HepG2 (cell line): Measurements from ENCODE around the gene RPA1. TPM values are rescaled to one million over a fixed set of nuclear protein-coding genes. Genes with fewer than 3 reads are reported as not detected.

Experiments used
- ATAC-seq: fragments of 200-7000 bp; cut with Tn5 transposase; 3 replicates; pipeline ENCODE4 v1.9.1; 2020; ENCODE audit warnings: mild to moderate bottlenecking, moderate library complexity
- BruUV-seq: library from RNA; stranded (reverse); fragments of 400-500 nt; replicated peaks from 2 replicates; lab custom pipeline; 2021; lab: Mats Ljungman, UMichigan
- CTCF ChIA-PET: fragments of 300-600 bp; formaldehyde crosslinking; extraction: SDS; loops from one replicate; lab custom pipeline; 2021; ENCODE audit warnings: low total read pairs, inconsistent platforms, low intra/inter-chr PET ratio; lab: Yijun Ruan, JAX
- POLR2A ChIA-PET: fragments of 350-600 bp; sonication (Branson Sonifier 250); formaldehyde crosslinking; loops from one replicate; lab custom pipeline; 2020; ENCODE audit warnings: antibody characterized with exemption, inconsistent platforms; lab: Yijun Ruan, JAX
- DNase-seq: peaks from one replicate; pipeline ENCODE4 v3.0.0-alpha.2; 2015; ENCODE audit warnings: low spot score
- FAIRE-seq: peaks from 3 replicates; lab custom pipeline; 2011; peaks lifted over from hg19 to GRCh38; lab: Jason Lieb, UNC
- H2AFZ ChIP-seq: one replicate; pipeline ENCODE4 v1.6.1; 2011; ENCODE audit warnings: low read length, inconsistent platforms
- H3K27ac ChIP-seq: fragments of 300-600 bp; 3 replicates; pipeline ENCODE4 v1.8.0; 2011; ENCODE audit warnings: mixed run types, mild to moderate bottlenecking, mixed read lengths, low read length, inconsistent platforms; ENCODE audit not compliant: insufficient read depth; ENCODE audit errors: extremely low read length
- H3K27me3 ChIP-seq, 2 experiments: fragments of 200-600 bp in 1 of 2; 2 replicates in 1 of 2; 3 replicates in 1 of 2; pipeline versions ENCODE4 v1.6.0 to v1.8.0; 2011; ENCODE audit warnings: low read length in 2 of 2, mild to moderate bottlenecking in 2 of 2, moderate library complexity in 2 of 2, inconsistent platforms in 1 of 2; ENCODE audit not compliant: insufficient read depth in 2 of 2, control insufficient read depth in 1 of 2
- H3K36me3 ChIP-seq, 2 experiments: fragments of 200-600 bp in 1 of 2; replicated peaks in 1 of 2; 2 replicates in 1 of 2; 3 replicates in 1 of 2; pipeline versions ENCODE4 v1.5.1 to v1.8.0; 2011; ENCODE audit warnings: low read length in 2 of 2, inconsistent platforms in 1 of 2; ENCODE audit not compliant: insufficient read depth in 2 of 2, control insufficient read depth in 1 of 2
- H3K4me1 ChIP-seq: 2 replicates; pipeline ENCODE4 v1.5.1; 2012; ENCODE audit warnings: low read length, inconsistent platforms; ENCODE audit not compliant: insufficient read depth
- H3K4me2 ChIP-seq: 2 replicates; pipeline ENCODE4 v1.6.0; 2011; ENCODE audit warnings: low read depth, low read length, inconsistent platforms
- H3K4me3 ChIP-seq, 3 experiments: fragments of 200-600 bp in 1 of 3; sonication (generic), shearing (Covaris generic) in 1 of 3; replicated peaks in 1 of 3; 2 replicates each; pipeline ENCODE4 v1.5.1; 2011 to 2016; ENCODE audit warnings: low read length in 3 of 3, inconsistent platforms in 2 of 3, low read depth in 2 of 3, mild to moderate bottlenecking in 2 of 3, control low read depth in 1 of 3, mixed read lengths in 1 of 3; ENCODE audit not compliant: insufficient read depth in 1 of 3
- H3K79me2 ChIP-seq: one replicate; pipeline ENCODE4 v1.6.1; 2011; ENCODE audit warnings: low read length, inconsistent platforms; ENCODE audit not compliant: insufficient read depth
- H3K9ac ChIP-seq: 2 replicates; pipeline ENCODE4 v1.6.0; 2011; ENCODE audit warnings: mild to moderate bottlenecking, low read depth, low read length, inconsistent platforms; ENCODE audit not compliant: insufficient read depth
- H3K9me3 ChIP-seq: 2 replicates; pipeline ENCODE4 v1.5.1; 2012; ENCODE audit warnings: mild to moderate bottlenecking, low read length
- H4K20me1 ChIP-seq: 2 replicates; pipeline ENCODE4 v1.6.0; 2011; ENCODE audit warnings: inconsistent platforms, mild to moderate bottlenecking, low read length, moderate library complexity; ENCODE audit not compliant: insufficient read depth
- BHLHE40 ChIP-seq: IDR thresholded peaks from 2 replicates; pipeline ENCODE4 v1.6.1; 2011; ENCODE audit warnings: low read length, improper control_type of control experiment
- CEBPZ ChIP-seq: IDR thresholded peaks from 2 replicates; pipeline ENCODE4 v1.6.1; 2012; ENCODE audit warnings: low read length, improper control_type of control experiment
- ELF1 ChIP-seq: sonication (generic); formaldehyde crosslinking; IDR thresholded peaks from 2 replicates; pipeline ENCODE4 v1.4.0; 2020; ENCODE audit warnings: missing genetic modification reagents
- HDAC2 ChIP-seq: sonication (generic); formaldehyde crosslinking; IDR thresholded peaks from 2 replicates; pipeline ENCODE4 v1.4.0; 2020; ENCODE audit warnings: missing genetic modification reagents
- SALL2 ChIP-seq: sonication (generic); formaldehyde crosslinking; IDR thresholded peaks from 2 replicates; pipeline ENCODE4 v1.8.1; 2023; ENCODE audit warnings: mild to moderate bottlenecking, missing genetic modification reagents, inconsistent platforms
- TRAFD1 ChIP-seq: sonication (generic); formaldehyde crosslinking; IDR thresholded peaks from 2 replicates; pipeline ENCODE4 v1.5.1; 2020; ENCODE audit warnings: missing genetic modification reagents, mild to moderate bottlenecking, borderline replicate concordance
- ZFP1 ChIP-seq: IDR thresholded peaks from 2 replicates; pipeline ENCODE4 v1.6.1; 2016
- ZSCAN20 ChIP-seq: sonication (generic); formaldehyde crosslinking; IDR thresholded peaks from 2 replicates; pipeline ENCODE4 v1.4.0; 2020; ENCODE audit warnings: missing genetic modification reagents, mild to moderate bottlenecking, borderline replicate concordance
- WGBS: methylation state at CpG from one replicate; pipeline ENCODE4 v1.1.6; 2017; ENCODE audit warnings: low lambda C conversion rate; 5-methylcytosine and 5-hydroxymethylcytosine counted together
- in situ Hi-C: cut with HindIII; loops from 2 replicates; pipeline ENCODE4 v1.10.0; 2017; ENCODE audit warnings: low pct_unique_long_range_greater_than_20kb; ENCODE audit not compliant: extremely low pct_ligation_motif_present
- intact Hi-C: fragments of 100-400 bp; cut with micrococcal nuclease; formaldehyde crosslinking; loops from one replicate; pipeline ENCODE4 v1.10.0; 2022; ENCODE audit not compliant: unreplicated experiment
- polyA plus RNA-seq, 8 experiments: library from polyadenylated mRNA; depleted of rRNA in 3 of 8; stranded (reverse) in 7 of 8; unstranded in 1 of 8; fragments of >200 nt; fragmentation: Illumina TruSeq in 4 of 8; extraction: Trizol in 4 of 8; gene quantifications; 2 replicates each; pipeline versions ENCODE4 v1.2.1 to v1.2.3, GENCODE V29; 2011 to 2016; ENCODE audit warnings: low read depth in 4 of 8, missing spikeins in 1 of 8, mixed read lengths in 1 of 8; ENCODE audit not compliant: insufficient read depth in 1 of 8
- total RNA-seq, 5 experiments: library from RNA; depleted of rRNA; stranded (reverse); fragments of >200 nt; fragmentation: Illumina TruSeq; extraction: Trizol; gene quantifications; 2 replicates each; pipeline ENCODE4 v1.2.3, GENCODE V29; 2016; ENCODE audit warnings: low read depth in 1 of 5
- TF ChIP-seq, protein P1 (sequence below): sonication (generic); formaldehyde crosslinking; IDR thresholded peaks from 2 replicates; pipeline ENCODE4 v1.8.0; 2022; ENCODE audit warnings: missing genetic modification reagents, mild to moderate bottlenecking, inconsistent platforms, borderline replicate concordance

Gene RPA1
- total and polyA plus RNA-seq, 2 of the 13 experiments (the other 11 are each of a cell fraction or from before 2014, with no cell fraction given) = 13.9 to 37.6 TPM

DNA sequence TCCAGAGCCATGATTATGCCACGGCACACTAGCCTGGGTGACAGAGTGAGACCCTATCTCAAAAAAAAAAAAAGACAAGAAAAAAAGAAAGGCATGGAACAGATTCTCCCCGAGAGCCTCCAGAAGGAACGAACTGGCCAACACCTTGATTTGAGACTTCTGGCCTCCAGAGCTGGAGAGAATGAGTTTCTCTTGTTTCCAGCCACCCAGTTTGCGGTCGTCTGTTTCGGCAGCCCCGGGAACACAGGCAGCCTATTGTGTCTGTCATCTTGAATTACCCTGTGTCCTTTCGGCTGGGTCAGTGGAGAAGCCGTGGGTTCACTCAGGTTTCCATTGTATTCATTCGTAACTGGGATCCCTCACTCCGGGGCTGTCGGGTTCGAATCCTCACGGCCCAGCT lies 83.9 kb downstream of the RPA1 start:
- no peaks in the 10 kb centered on the region for H3K9me3 ChIP-seq
- no peak for ATAC-seq
- no peak for DNase-seq
- CTCF ChIA-PET = no interaction called here
- H3K4me3 ChIP-seq = no peak overlapping the region
- peaks cover 44% of the 10 kb centered on the region for H3K4me1 ChIP-seq
- H3K36me3 ChIP-seq = no peaks in the 10 kb centered on the region
- no peaks in the 10 kb centered on the region for H4K20me1 ChIP-seq
- no TSS peak for BruUV-seq
- FAIRE-seq = no peak
- H3K4me2 ChIP-seq = no peak overlapping the region
- in situ Hi-C loops = loop anchor here (25.0 kb wide), 1 partner anchor 324 kb away; no protein-coding TSS in a partner anchor
- H3K27ac ChIP-seq = no peak overlapping the region
- H2AFZ ChIP-seq = no peak overlapping the region
- H3K9ac ChIP-seq = no peak overlapping the region
- peaks cover 7 to 55% of the 10 kb centered on the region in 2 experiments for H3K27me3 ChIP-seq
- no peaks in the 10 kb centered on the region for H3K79me2 ChIP-seq
- POLR2A ChIA-PET = no interaction called here
- intact Hi-C loops = no loop called here
- 61% methylated on average over 12 of the region's 14 CpGs for WGBS
- no peak for TF ChIP-seq ZSCAN20 (CRISPR knock-in tag)
- TF ChIP-seq CEBPZ = no peak
- no peak for TF ChIP-seq SALL2 (CRISPR knock-in tag)
- no peak for TF ChIP-seq HDAC2 (CRISPR knock-in tag)
- TF ChIP-seq ZFP1 (CRISPR knock-in tag) = no peak
- TF ChIP-seq TRAFD1 (CRISPR knock-in tag) = no peak
- no peak for TF ChIP-seq BHLHE40
- TF ChIP-seq, protein P1, sequence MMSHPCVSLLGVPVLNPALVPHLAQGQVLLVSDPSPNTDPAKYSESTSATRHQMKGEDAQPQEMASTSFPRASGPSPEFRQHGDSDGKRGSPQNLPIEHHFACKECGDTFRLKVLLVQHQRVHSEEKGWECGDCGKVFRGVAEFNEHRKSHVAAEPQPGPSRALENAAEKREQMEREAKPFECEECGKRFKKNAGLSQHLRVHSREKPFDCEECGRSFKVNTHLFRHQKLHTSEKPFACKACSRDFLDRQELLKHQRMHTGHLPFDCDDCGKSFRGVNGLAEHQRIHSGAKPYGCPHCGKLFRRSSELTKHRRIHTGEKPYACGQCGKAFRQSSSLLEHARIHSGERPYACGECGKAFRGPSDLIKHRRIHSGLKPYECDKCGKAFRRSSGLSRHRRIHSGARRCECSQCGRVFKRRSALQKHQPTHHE (CRISPR knock-in tag) = no peak
- no peak for TF ChIP-seq ELF1 (CRISPR knock-in tag)
